ENCODE results near the gene MICALL2.
"Not testable (repeated sequence)": the region's sequence is repeated elsewhere in the genome, so short reads cannot be mapped to it uniquely, and the experiment has no call there.

Gene MICALL2

DNA sequence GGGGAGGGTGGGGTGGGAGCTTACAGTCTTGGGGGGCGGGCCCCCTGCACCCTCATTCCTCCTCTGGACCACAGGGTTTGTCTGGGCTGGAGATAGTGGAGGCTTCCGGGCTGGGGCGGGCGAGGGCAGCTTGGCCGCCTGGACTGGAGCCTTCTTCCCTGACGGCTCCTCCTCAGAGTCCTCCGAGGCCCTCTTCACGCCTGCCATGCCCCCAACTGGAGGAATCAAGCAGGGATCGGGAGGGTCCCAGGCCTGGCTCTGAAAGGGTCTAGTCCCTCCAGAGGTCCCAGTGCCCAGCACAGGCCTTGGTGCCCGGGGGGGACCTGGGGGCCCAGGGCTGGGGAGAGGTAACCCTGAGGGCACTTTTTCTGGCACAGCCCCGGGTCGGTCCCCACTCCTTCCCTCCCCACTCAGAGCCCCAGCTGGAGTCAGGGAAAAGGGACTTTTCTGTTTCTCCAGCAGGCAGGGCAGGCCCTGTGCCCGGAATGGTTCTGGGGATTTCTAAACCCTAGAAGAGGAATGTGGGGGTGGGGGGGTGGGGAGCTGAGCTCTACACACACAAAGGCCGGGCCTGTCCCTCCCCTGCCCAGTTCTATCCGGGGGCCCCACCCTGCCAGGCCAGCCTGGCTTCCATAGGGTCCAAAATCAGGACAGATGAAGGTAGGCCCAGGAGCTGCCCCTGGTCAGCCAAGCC lies 11.6 kb downstream of the MICALL2 start:
- no peaks in the 10 kb centered on the region for H3K9me3 Mint-ChIP-seq
- no peaks in the 10 kb centered on the region for H3K27me3 Mint-ChIP-seq
- ATAC-seq (replicated peaks; ENCODE audit: extremely low read depth, poor library complexity, severe bottlenecking) (no peak), DNase-seq (ENCODE audit: low spot score in 2 of 2) (no peak)
- H3K27ac Mint-ChIP-seq (ENCODE audit: low read depth), result no peak overlapping the region
- H3K4me3 Mint-ChIP-seq, result no peak overlapping the region
- H3K36me3 Mint-ChIP-seq (ENCODE audit: insufficient read depth), result no peaks in the 10 kb centered on the region
- no peaks in the 10 kb centered on the region for H3K4me1 Mint-ChIP-seq

DNA sequence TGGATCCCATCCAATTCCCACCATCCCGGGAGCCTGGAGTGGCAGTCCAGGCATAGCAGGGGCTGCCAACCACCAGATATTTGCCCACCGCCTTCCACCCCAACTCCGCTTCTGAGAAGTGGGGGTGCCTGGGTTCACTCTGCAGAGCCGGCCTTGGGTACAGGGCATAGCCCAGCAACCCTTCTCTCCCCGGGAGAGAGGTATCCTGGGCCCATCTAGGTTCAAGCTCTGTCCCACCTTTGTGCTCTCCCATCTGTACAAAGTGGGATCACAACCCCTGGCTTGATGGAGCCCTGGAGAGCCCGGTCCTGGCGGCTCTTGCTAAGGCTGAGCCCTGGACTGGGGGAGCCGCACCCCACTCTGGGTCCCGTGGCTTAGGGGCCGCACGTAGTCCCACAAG lies 12.2 kb downstream of the MICALL2 start:
- ATAC-seq (replicated peaks; ENCODE audit: extremely low read depth, poor library complexity, severe bottlenecking) (no peak), DNase-seq (ENCODE audit: low spot score in 2 of 2) (no peak)
- H3K27ac Mint-ChIP-seq (ENCODE audit: low read depth), result no peak overlapping the region
- no peaks in the 10 kb centered on the region for H3K27me3 Mint-ChIP-seq
- no peaks in the 10 kb centered on the region for H3K4me1 Mint-ChIP-seq
- no peaks in the 10 kb centered on the region for H3K9me3 Mint-ChIP-seq
- H3K36me3 Mint-ChIP-seq (ENCODE audit: insufficient read depth), result no peaks in the 10 kb centered on the region
- H3K4me3 Mint-ChIP-seq, result no peak overlapping the region

DNA sequence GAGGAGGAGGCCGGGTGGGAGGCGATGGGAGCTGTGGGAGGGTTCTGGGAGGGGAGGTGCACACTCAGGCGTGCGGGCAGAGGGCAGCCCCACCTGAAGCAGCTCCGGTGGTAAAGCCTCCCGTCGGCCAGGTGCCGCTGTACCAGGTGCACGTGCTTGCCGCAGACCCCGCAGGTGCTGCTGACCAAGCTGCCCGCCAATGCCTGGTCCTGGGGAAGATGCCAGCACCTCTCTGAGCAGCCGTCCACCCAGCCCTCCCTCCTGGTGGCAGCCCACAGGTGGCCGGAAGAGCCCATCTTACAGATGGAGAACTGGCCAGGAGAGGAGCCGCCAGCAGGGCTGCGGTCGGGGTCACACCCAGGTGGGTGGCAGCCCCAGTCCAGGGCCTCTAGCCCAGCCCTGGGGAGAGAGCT lies 12.6 kb downstream of the MICALL2 start:
- no peaks in the 10 kb centered on the region for H3K36me3 Mint-ChIP-seq (ENCODE audit: insufficient read depth)
- H3K9me3 Mint-ChIP-seq, result no peaks in the 10 kb centered on the region
- no peak for ATAC-seq (replicated peaks; ENCODE audit: extremely low read depth, poor library complexity, severe bottlenecking)

DNA sequence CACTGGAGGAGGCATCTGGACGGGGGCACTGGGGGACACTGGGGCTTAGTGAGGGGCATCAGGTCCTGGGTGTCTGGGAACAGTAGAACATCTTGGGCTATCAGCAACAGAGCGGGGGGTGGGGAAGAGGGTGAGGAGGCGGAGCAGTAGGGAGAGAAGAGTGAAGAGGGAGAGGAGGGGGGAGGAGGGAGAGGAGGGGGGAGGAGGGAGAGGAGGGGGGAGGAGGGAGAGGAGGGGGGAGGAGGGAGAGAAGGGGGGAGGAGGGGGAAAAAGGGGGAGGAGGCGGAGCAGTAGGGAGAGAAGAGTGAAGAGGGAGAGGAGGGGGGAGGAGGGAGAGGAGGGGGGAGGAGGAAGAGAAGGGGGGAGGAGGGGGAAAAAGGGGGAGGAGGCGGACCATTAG lies 13.2 kb downstream of the MICALL2 start:
- not testable (repeated sequence) for ATAC-seq (replicated peaks; ENCODE audit: extremely low read depth, poor library complexity, severe bottlenecking); H3K36me3 Mint-ChIP-seq (ENCODE audit: insufficient read depth); H3K4me1 Mint-ChIP-seq; H3K9me3 Mint-ChIP-seq; H3K27me3 Mint-ChIP-seq; H3K27ac Mint-ChIP-seq (ENCODE audit: low read depth); DNase-seq (ENCODE audit: low spot score in 2 of 2); H3K4me3 Mint-ChIP-seq

More for the DNA sequence above, 12.6 kb downstream of the MICALL2 start:
- Mint-ChIP-seq H3K27ac (ENCODE audit: low read depth) (no peak overlapping the region), H3K4me1 (no peaks in the 10 kb centered on the region), H3K4me3 (no peak overlapping the region), H3K27me3 (no peaks in the 10 kb centered on the region)
- DNase-seq (ENCODE audit: low spot score in 2 of 2), result no peak

DNA sequence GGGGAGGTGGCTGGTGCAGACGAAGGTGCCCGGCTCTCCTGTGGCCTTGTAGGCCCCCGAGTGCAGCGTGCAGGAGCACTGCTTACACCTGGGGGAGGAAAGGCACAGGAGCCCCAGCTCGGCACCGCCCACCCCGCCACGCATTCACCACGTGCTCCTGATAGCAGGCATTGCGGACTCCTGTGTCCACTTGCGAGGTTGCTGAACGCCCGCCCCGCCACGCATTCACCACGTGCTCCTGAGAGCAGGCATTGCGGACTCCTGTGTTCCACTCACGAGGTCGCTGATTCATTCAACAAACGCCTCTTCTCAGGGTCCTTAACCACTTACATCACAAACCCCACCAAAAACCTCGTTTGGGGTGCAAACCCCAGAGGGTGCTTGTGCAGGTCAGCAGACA lies 13.9 kb downstream of the MICALL2 start:
- Mint-ChIP-seq H3K36me3 (ENCODE audit: insufficient read depth) (no peaks in the 10 kb centered on the region), H3K9me3 (no peaks in the 10 kb centered on the region), H3K4me1 (no peaks in the 10 kb centered on the region), H3K4me3 (no peak overlapping the region), H3K27me3 (no peaks in the 10 kb centered on the region), H3K27ac (ENCODE audit: low read depth) (no peak overlapping the region)
- DNase-seq (ENCODE audit: low spot score in 2 of 2) (no peak), ATAC-seq (replicated peaks; ENCODE audit: extremely low read depth, poor library complexity, severe bottlenecking) (no peak)

DNA sequence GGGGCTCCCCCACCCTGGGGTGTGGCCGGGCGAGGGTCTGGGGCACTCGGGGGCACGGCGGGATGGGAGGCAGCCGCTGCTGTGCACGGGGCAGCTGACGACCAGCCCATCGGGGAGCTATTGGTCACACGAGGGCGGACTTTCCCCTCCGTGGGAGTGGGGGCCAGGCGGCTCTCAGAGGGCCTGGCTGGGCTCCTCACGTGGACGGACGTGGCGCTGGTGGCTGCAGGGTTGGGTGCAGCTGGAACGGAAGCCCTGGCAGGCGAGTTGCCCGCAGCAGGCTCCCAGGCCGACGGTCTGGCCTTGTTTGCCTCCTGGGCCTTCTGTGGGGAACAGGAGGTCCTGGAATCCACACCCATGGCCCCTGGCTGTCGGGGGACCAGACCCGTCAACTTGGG lies 14.3 kb downstream of the MICALL2 start:
- H3K4me1 Mint-ChIP-seq, result no peaks in the 10 kb centered on the region
- no peak overlapping the region for H3K4me3 Mint-ChIP-seq
- no peaks in the 10 kb centered on the region for H3K9me3 Mint-ChIP-seq
- H3K36me3 Mint-ChIP-seq (ENCODE audit: insufficient read depth), result no peaks in the 10 kb centered on the region
- ATAC-seq (replicated peaks; ENCODE audit: extremely low read depth, poor library complexity, severe bottlenecking) (no peak), DNase-seq (ENCODE audit: low spot score in 2 of 2) (no peak)
- H3K27ac Mint-ChIP-seq (ENCODE audit: low read depth), result no peak overlapping the region
- H3K27me3 Mint-ChIP-seq, result no peaks in the 10 kb centered on the region

DNA sequence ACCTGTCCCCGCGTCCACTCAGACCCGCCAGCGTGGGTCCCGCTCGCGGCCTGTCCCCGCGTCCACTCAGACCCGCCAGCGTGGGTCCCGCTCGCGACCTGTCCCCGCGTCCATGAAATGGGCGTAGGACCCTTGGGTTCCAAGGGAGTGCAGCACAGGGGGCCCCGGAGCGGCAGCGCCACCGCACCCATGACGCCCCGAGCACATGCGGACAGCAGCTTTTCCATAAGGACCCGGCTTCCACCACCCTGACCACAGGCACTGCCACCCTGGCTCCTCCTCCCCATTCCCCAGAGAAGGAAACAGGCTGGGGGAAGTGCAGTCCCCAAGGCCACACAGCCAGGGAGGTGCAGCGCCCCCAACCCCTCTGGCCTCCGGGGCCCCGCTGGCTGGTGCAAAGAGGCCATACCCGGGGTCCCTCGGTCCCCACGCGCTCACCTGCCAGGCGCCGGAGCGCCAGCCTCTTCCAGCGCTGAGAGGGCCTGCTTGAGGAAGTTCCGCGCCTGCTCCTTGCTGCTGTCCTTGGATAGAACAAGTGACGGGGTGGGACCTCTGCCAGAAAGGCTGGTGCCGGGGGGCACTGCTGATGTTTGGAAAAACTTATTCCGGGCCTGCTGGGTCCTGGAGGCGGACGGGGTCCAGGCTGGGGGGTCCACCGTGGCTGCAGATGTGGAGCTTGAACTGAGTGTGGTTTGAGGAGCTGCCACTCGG lies 14.9 kb downstream of the MICALL2 start:
- Mint-ChIP-seq H3K27ac (ENCODE audit: low read depth) (no peak overlapping the region), H3K36me3 (ENCODE audit: insufficient read depth) (no peaks in the 10 kb centered on the region), H3K4me1 (no peaks in the 10 kb centered on the region), H3K27me3 (no peaks in the 10 kb centered on the region), H3K9me3 (no peaks in the 10 kb centered on the region), H3K4me3 (no peak overlapping the region)
- DNase-seq (ENCODE audit: low spot score in 2 of 2) (no peak), ATAC-seq (replicated peaks; ENCODE audit: extremely low read depth, poor library complexity, severe bottlenecking) (no peak)

DNA sequence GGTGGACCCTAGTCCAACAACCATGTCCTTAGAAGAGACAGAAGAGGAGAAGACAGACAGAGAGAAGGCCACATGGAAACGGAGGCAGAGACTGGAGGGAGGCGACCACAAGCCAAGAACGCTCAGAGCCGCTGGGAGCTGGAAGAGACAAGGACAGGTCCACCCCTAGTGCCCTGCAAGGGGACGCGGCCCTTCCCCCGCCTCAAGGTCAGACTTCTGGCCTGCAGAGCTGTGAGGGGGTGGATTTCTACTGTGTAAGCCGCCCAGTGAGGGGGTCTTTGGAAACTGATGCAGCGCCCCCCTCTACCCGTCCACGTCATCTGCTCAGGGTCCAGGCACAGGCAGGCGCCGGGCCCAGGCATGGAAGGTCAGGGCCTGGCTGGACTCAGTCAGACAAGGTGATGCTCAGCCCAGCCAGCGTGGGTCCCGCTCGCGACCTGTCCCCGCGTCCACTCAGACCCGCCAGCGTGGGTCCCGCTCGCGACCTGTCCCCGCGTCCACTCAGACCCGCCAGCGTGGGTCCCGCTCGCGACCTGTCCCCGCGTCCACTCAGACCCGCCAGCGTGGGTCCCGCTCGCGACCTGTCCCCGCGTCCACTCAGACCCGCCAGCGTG lies 15.6 kb downstream of the MICALL2 start:
- H3K27me3 Mint-ChIP-seq; DNase-seq (ENCODE audit: low spot score in 2 of 2); ATAC-seq (replicated peaks; ENCODE audit: extremely low read depth, poor library complexity, severe bottlenecking); H3K9me3 Mint-ChIP-seq; H3K36me3 Mint-ChIP-seq (ENCODE audit: insufficient read depth); H3K4me3 Mint-ChIP-seq; H3K27ac Mint-ChIP-seq (ENCODE audit: low read depth); H3K4me1 Mint-ChIP-seq: not testable (repeated sequence)

DNA sequence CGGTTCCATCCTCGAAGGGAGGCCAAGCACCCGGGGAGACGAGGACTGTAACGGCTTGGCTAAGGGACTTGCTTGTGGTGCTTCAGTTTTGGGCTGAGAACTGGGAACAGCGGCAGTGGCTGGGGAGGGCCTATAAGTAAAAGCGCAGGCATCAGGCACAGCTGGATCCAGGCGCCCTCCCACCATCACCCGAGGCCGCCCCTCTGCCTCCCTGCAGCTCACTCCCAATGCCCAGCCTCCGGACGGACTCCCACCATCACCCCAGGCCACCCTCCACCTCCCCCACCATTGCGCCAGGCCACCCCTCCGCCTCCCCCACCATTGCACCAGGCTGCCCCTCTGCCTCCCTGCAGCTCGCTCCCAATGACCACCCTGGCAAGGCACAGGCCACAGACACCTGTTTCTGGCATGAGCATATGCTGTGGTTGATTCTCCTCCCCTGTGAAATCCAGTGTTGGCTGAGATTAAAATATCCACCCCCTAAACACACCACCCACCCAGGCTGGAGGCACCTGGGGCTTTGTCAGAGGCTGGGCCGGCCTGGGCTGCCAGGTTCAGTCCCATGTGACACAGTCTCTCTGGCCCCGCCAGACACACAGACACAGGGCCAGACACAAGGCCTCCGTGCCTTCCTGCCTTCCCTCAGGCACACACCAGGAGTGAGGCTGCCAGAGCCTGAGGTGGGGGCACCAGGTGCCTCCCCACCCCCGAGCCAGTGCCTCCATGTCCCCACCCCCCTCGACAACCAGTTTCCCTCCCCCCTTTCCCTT lies 16.7 kb downstream of the MICALL2 start:
- Mint-ChIP-seq H3K27ac (ENCODE audit: low read depth) (no peak overlapping the region), H3K27me3 (no peaks in the 10 kb centered on the region), H3K4me1 (no peaks in the 10 kb centered on the region), H3K9me3 (no peaks in the 10 kb centered on the region), H3K4me3 (no peak overlapping the region), H3K36me3 (ENCODE audit: insufficient read depth) (no peaks in the 10 kb centered on the region)
- DNase-seq (ENCODE audit: low spot score in 2 of 2) (no peak), ATAC-seq (replicated peaks; ENCODE audit: extremely low read depth, poor library complexity, severe bottlenecking) (no peak)

DNA sequence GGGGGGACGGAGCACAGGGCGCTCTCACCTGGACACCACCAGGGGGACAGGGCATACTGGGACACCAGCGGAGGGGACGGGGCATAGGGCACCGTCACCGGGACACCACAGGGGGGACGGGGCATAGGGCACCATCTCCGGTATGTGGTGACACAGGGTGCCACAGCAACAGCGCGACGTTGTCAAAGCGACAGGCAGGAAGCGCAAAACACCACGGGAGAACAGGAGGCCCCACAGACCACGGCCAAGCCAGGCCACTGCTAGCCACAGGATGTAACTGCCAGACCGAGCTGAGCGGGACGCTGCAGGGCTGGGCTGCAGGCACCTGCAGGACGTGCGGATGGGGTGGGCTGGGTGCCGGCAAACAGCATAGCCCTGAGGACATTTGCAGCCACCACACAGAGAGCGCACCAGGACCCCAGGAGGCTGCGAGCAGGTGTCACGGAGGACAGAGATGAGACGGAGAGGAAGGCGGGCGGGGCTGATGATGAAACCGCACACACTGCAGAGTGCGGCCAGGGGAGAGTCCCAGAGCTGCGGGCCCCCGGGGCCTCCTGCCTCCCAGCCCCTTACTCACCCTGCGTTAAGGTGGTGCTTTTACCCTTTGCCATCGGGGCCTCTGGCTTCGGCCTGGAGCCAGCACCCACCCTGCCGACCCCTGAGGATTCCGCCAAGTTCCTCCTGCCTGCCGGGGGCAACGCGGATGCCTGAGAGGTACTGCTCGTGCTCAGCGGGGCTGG lies 17.5 kb downstream of the MICALL2 start:
- H3K27me3 Mint-ChIP-seq, result no peaks in the 10 kb centered on the region
- ATAC-seq (replicated peaks; ENCODE audit: extremely low read depth, poor library complexity, severe bottlenecking), result no peak
- H3K36me3 Mint-ChIP-seq (ENCODE audit: insufficient read depth), result no peaks in the 10 kb centered on the region
- no peaks in the 10 kb centered on the region for H3K4me1 Mint-ChIP-seq
- H3K4me3 Mint-ChIP-seq, result no peak overlapping the region
- DNase-seq (ENCODE audit: low spot score in 2 of 2), result no peak
- H3K9me3 Mint-ChIP-seq, result no peaks in the 10 kb centered on the region
- H3K27ac Mint-ChIP-seq (ENCODE audit: low read depth), result no peak overlapping the region

DNA sequence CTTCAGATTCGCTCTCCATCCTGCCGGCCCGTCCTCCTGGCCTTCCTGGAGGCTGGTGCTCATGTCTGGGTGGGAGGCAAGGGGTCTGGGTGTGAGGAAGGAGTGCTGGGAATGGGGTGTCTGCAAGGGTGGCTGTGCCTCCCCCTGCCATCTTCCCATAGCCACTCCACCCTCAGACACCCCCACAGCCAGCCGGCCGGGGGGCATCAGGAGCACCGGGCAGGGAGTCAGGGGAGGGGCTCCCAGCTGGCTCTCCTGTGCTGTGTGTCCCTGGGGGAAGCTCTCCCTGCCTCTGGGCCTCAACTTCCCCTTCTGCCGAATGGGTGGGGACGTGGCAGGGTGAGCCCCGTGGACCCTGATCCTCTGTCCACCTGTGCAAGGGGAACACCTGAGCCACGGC lies 18.6 kb downstream of the MICALL2 start:
- no peaks in the 10 kb centered on the region for H3K36me3 Mint-ChIP-seq (ENCODE audit: insufficient read depth)
- no peak overlapping the region for H3K27ac Mint-ChIP-seq (ENCODE audit: low read depth)
- no peak for ATAC-seq (replicated peaks; ENCODE audit: extremely low read depth, poor library complexity, severe bottlenecking)
- DNase-seq (ENCODE audit: low spot score in 2 of 2), result no peak
- no peak overlapping the region for H3K4me3 Mint-ChIP-seq
- H3K27me3 Mint-ChIP-seq, result no peaks in the 10 kb centered on the region
- no peaks in the 10 kb centered on the region for H3K4me1 Mint-ChIP-seq
- H3K9me3 Mint-ChIP-seq, result no peaks in the 10 kb centered on the region

Data from central memory CD8-positive, alpha-beta T cell (primary cell).